Measurements from ENCODE around the gene DOCK8. TPM values are rescaled to one million over a fixed set of nuclear protein-coding genes. Genes with fewer than 3 reads are reported as not detected.

DOCK8 gene
- total and polyA plus RNA-seq, 3 experiments from 2014 or later: 71.6 to 141 (median 136) TPM

- Histone ChIP-seq H3K9me3 (ENCODE audit: low read length) (no peaks in the 10 kb centered on the region), H3K36me3 (ENCODE audit: insufficient read depth, low read length) (no peaks in the 10 kb centered on the region), H3K27me3 (ENCODE audit: insufficient read depth, low read length, poor library complexity, severe bottlenecking) (no peaks in the 10 kb centered on the region), H3K27ac (ENCODE audit: low read depth, low read length) (no peak overlapping the region), H3K4me1 (ENCODE audit: insufficient read depth, low read length) (no peaks in the 10 kb centered on the region), H3K4me3 (ENCODE audit: low read length) (no peak overlapping the region)
- Mint-ChIP-seq H3K4me1 (no peaks in the 10 kb centered on the region), H3K9me3 (no peaks in the 10 kb centered on the region), H3K4me3 (no peak overlapping the region), H3K27ac (no peak overlapping the region), H3K36me3 (no peaks in the 10 kb centered on the region), H3K27me3 (peaks cover 14 to 46% of the 10 kb centered on the region in 2 donors)
- no peak for DNase-seq
- ChIA-PET POLR2A (no interaction called here), CTCF (interaction anchor here (1.2 kb wide), 1 partner anchor 9 kb away, joined by 3 read pairs; the partner anchor contains the start of gene KANK1)
Measured at GRCh38 chr9:495739-496138, 281.1 kb downstream of the DOCK8 start.

DNA sequence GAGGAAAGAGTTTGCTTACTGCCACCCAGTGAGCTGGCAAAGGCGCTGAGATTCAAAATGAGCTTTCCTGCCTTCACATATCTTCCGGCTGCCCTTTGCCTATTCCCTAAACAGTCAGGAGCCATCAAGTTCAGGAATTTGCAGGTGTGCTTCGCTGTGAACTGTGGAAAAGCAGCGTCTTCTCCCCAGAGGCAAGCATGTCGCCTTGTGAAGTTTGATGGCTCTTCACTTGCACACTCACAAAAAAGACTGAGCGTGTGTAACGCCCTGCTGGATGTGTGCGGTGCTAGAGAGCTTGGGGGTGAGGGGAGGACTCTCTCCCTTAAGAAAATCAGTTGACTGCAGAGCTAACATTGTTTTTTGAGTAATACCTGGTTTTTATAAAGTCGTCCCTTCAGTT, 288.7 kb downstream of the DOCK8 start:
- peaks cover 3% of the 10 kb centered on the region for H3K27me3 ChIP-seq (ENCODE audit: insufficient read depth, low read length, poor library complexity, severe bottlenecking)
- H3K9me3 ChIP-seq (ENCODE audit: low read length): no peaks in the 10 kb centered on the region
- peak overlapping the region; percentile 77 for H3K4me3 ChIP-seq (ENCODE audit: low read length)
- no peak overlapping the region for H3K27ac ChIP-seq (ENCODE audit: low read depth, low read length)
- Mint-ChIP-seq H3K4me1 (peaks cover 10 to 21% (median 10%) of the 10 kb centered on the region in 3 donors), H3K27ac (peak overlapping the region in 2 of 8 donors; percentile 25 to 74), H3K36me3 (peaks cover 0 to 1% (median 0%) of the 10 kb centered on the region in 3 donors), H3K9me3 (no peaks in the 10 kb centered on the region), H3K27me3 (peaks cover 17 to 27% of the 10 kb centered on the region in 2 donors), H3K4me3 (peak overlapping the region; percentile 74 to 93 (median 85))
- peak in 1 of 5 donors; percentile 15 for DNase-seq
- ChIA-PET POLR2A (interaction anchor here (0.8 kb wide), 1 partner anchor 33 kb away, joined by 3 read pairs; no protein-coding TSS in a partner anchor), CTCF (interaction anchor here (1.1 to 1.7 kb wide), 3 partner anchors 12 to 33 kb away, joined by 3 to 6 read pairs (median 6); no protein-coding TSS in a partner anchor)
- H3K4me1 ChIP-seq (ENCODE audit: insufficient read depth, low read length): peaks cover 10% of the 10 kb centered on the region
- H3K36me3 ChIP-seq (ENCODE audit: insufficient read depth, low read length): no peaks in the 10 kb centered on the region

DNA sequence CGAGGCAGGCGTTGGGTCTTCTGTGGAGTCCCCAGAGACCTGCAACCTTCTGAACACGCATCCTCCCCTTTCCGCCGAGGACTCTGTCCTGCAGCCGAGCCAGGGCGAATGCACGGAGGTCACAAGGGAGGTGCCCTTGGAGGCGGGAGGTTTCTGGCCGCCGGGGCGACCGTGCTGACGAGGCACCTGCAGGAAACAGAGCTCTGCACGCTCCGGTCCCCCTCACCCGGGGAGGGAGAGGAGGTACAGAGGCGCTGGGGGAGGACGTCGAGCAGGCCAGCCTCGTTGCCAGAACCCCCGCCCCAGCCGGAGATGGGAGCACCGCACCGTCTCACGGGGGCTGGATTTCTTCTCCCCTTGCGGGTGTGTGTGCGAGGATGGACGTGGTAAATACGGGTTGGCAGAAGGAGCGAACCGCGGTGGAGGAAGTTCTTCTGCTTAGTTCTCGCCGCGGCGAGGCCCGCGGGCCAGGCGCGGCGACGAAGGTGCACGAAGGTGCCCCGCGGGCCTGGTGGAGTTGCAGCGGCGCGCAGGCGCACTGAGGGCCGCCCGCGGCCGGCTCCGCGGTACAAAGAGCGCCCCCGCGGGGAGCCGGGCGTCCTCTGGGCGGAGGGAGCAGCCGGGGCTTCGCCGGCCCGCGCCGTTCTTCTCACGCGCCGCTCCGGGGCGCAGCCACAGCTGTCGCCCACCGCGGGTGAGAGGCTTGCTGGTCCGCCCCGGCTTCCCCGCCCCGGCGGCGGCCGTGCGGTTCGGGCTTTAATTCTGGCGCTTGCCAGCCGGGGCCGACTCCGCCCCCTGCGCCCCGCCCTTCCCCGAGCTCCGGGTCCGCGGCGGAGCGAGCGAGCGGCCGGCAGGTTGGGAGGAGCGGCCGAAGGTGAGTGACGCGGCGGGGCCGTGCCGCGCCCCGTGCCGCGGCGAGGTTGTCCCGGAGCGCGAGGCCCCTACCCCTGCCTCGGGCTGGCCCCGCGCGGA, 289.5 kb downstream of the DOCK8 start, which contains the start of gene KANK1:
TSS of gene KANK1 (plus strand) at position 815 of the 972 bp plus-strand sequence.
- peaks cover 0 to 1% (median 0%) of the 10 kb centered on the region in 3 donors for H3K36me3 Mint-ChIP-seq
- peak; percentile 60 to 83 (median 78) for DNase-seq
- peak within 1 kb of the TSS; percentile 74 to 93 (median 85) for H3K4me3 Mint-ChIP-seq
- H3K27ac ChIP-seq (ENCODE audit: low read depth, low read length): no peak within 1 kb of the TSS
- no peaks in the 10 kb centered on the region for H3K9me3 ChIP-seq (ENCODE audit: low read length)
- H3K27ac Mint-ChIP-seq: peak within 1 kb of the TSS in 7 of 8 donors; percentile 25 to 89 (median 72)
- H3K36me3 ChIP-seq (ENCODE audit: insufficient read depth, low read length): no peaks in the 10 kb centered on the region
- H3K4me3 ChIP-seq (ENCODE audit: low read length): peak within 1 kb of the TSS; percentile 77
- H3K4me1 ChIP-seq (ENCODE audit: insufficient read depth, low read length): peaks cover 10% of the 10 kb centered on the region
- H3K27me3 ChIP-seq (ENCODE audit: insufficient read depth, low read length, poor library complexity, severe bottlenecking): peaks cover 3% of the 10 kb centered on the region
- H3K4me1 Mint-ChIP-seq: peaks cover 10 to 21% (median 10%) of the 10 kb centered on the region in 3 donors
- CTCF ChIA-PET: interaction anchor here (0.6 to 1.7 kb wide), 7 partner anchors 8 to 492 kb away, joined by 3 to 6 read pairs (median 3); no protein-coding TSS in a partner anchor
- POLR2A ChIA-PET: interaction anchor here (0.8 kb wide), 1 partner anchor 33 kb away, joined by 3 read pairs; no protein-coding TSS in a partner anchor
- peaks cover 17 to 24% of the 10 kb centered on the region in 2 donors for H3K27me3 Mint-ChIP-seq
- H3K9me3 Mint-ChIP-seq: no peaks in the 10 kb centered on the region

GRCh38 chr9:504921-505740, 290.5 kb downstream of the DOCK8 start:
- no peaks in the 10 kb centered on the region for H3K9me3 ChIP-seq (ENCODE audit: low read length)
- peaks cover 3% of the 10 kb centered on the region for H3K27me3 ChIP-seq (ENCODE audit: insufficient read depth, low read length, poor library complexity, severe bottlenecking)
- Mint-ChIP-seq H3K36me3 (peaks cover 0 to 1% (median 0%) of the 10 kb centered on the region in 3 donors), H3K4me1 (peaks cover 10 to 21% (median 10%) of the 10 kb centered on the region in 3 donors), H3K4me3 (peak overlapping the region; percentile 32 to 85 (median 73)), H3K27ac (no peak overlapping the region), H3K9me3 (no peaks in the 10 kb centered on the region), H3K27me3 (peaks cover 15 to 18% of the 10 kb centered on the region in 2 donors)
- DNase-seq: peak in 3 of 5 donors; percentile 1 to 11 (median 7)
- H3K4me1 ChIP-seq (ENCODE audit: insufficient read depth, low read length): peaks cover 10% of the 10 kb centered on the region
- H3K4me3 ChIP-seq (ENCODE audit: low read length): peak overlapping the region; percentile 39
- no peaks in the 10 kb centered on the region for H3K36me3 ChIP-seq (ENCODE audit: insufficient read depth, low read length)
- ChIA-PET POLR2A (interaction anchor here (0.8 kb wide), 1 partner anchor 10 kb away, joined by 3 read pairs; no protein-coding TSS in a partner anchor), CTCF (interaction anchor here (0.7 to 1.1 kb wide), 5 partner anchors 9 to 46 kb away, joined by 3 to 5 read pairs (median 3); no protein-coding TSS in a partner anchor)
- no peak overlapping the region for H3K27ac ChIP-seq (ENCODE audit: low read depth, low read length)

GRCh38 chr9:505741-506059, 291.0 kb downstream of the DOCK8 start:
- POLR2A ChIA-PET: interaction anchor here (0.8 kb wide), 1 partner anchor 10 kb away, joined by 3 read pairs; no protein-coding TSS in a partner anchor
- peak overlapping the region; percentile 39 for H3K4me3 ChIP-seq (ENCODE audit: low read length)
- H3K27ac Mint-ChIP-seq: no peak overlapping the region
- H3K4me1 Mint-ChIP-seq: peaks cover 10 to 21% (median 10%) of the 10 kb centered on the region in 3 donors
- H3K27me3 Mint-ChIP-seq: peaks cover 13 to 15% of the 10 kb centered on the region in 2 donors
- no peaks in the 10 kb centered on the region for H3K36me3 ChIP-seq (ENCODE audit: insufficient read depth, low read length)
- peak overlapping the region; percentile 32 to 85 (median 73) for H3K4me3 Mint-ChIP-seq
- H3K4me1 ChIP-seq (ENCODE audit: insufficient read depth, low read length): peaks cover 10% of the 10 kb centered on the region
- CTCF ChIA-PET: interaction anchor here (0.7 to 0.9 kb wide), 2 partner anchors 11 to 46 kb away, joined by 3 read pairs; no protein-coding TSS in a partner anchor
- no peak overlapping the region for H3K27ac ChIP-seq (ENCODE audit: low read depth, low read length)
- no peaks in the 10 kb centered on the region for H3K9me3 Mint-ChIP-seq
- peaks cover 0 to 1% (median 0%) of the 10 kb centered on the region in 3 donors for H3K36me3 Mint-ChIP-seq
- H3K9me3 ChIP-seq (ENCODE audit: low read length): no peaks in the 10 kb centered on the region
- H3K27me3 ChIP-seq (ENCODE audit: insufficient read depth, low read length, poor library complexity, severe bottlenecking): peaks cover 3% of the 10 kb centered on the region
- DNase-seq: no peak

DNA sequence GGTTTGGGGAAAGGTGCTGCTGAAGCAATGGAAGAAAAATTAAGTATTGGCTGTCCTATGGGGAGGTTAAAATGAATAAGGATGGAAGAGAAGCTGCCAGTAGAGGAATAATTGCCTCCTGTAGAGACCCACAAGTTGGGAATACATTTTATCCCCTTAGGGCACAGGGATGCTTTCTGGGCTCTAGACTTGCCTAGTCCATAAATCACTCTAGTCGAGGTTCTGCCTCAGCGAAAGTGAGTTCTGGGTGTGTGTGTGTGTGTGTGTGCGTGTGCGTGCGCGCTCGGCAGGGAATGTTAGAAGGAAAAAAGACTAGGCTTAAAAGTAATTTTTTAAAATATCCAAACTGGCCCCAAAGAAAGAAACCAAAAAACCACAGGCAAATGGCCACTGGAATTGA, 291.6 kb downstream of the DOCK8 start:
- CTCF ChIA-PET: interaction anchor here (0.7 to 0.9 kb wide), 2 partner anchors 10 to 45 kb away, joined by 3 read pairs; no protein-coding TSS in a partner anchor

DNA sequence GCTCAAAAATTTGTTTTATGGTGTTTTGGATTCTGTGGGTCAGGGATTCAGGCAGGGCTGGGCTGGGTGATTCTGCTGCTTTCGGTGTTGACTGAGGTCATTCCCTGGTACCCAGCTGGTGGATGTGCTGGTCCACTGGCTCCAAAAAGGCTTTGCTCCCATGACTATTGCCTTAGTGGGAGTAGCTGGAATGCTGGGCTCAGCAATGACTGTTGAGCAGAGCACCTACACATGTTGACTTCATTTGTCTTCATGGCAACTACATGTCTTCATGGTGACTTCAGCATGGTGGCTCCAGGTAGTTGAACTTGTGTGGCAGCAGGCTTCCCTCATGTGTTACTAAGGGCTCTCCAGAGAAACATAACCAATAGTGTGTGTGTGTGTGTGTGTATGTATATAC, 297.2 kb downstream of the DOCK8 start:
- Mint-ChIP-seq H3K27me3 (peaks cover 0 to 6% of the 10 kb centered on the region in 2 donors), H3K9me3 (peaks cover 0 to 6% (median 0%) of the 10 kb centered on the region in 5 donors), H3K36me3 (peaks cover 0 to 5% (median 0%) of the 10 kb centered on the region in 3 donors), H3K4me3 (no peak overlapping the region), H3K4me1 (peaks cover 20 to 25% (median 24%) of the 10 kb centered on the region in 3 donors), H3K27ac (peak overlapping the region in 2 of 8 donors; percentile 48 to 78)
- Histone ChIP-seq H3K9me3 (ENCODE audit: low read length) (no peaks in the 10 kb centered on the region), H3K4me3 (ENCODE audit: low read length) (no peak overlapping the region), H3K27ac (ENCODE audit: low read depth, low read length) (no peak overlapping the region), H3K36me3 (ENCODE audit: insufficient read depth, low read length) (no peaks in the 10 kb centered on the region), H3K4me1 (ENCODE audit: insufficient read depth, low read length) (peaks cover 18% of the 10 kb centered on the region), H3K27me3 (ENCODE audit: insufficient read depth, low read length, poor library complexity, severe bottlenecking) (no peaks in the 10 kb centered on the region)
- ChIA-PET POLR2A (no interaction called here), CTCF (no interaction called here)
- DNase-seq: no peak

More for the DNA sequence above, 291.6 kb downstream of the DOCK8 start:
- POLR2A ChIA-PET: interaction anchor here (0.8 kb wide), 1 partner anchor 9 kb away, joined by 3 read pairs; no protein-coding TSS in a partner anchor
- H3K36me3 Mint-ChIP-seq: peaks cover 0 to 1% (median 0%) of the 10 kb centered on the region in 3 donors
- no peak overlapping the region for H3K4me3 ChIP-seq (ENCODE audit: low read length)
- H3K27ac ChIP-seq (ENCODE audit: low read depth, low read length): no peak overlapping the region
- no peaks in the 10 kb centered on the region for H3K9me3 ChIP-seq (ENCODE audit: low read length)
- H3K9me3 Mint-ChIP-seq: no peaks in the 10 kb centered on the region
- DNase-seq: no peak
- peaks cover 10 to 21% (median 10%) of the 10 kb centered on the region in 3 donors for H3K4me1 Mint-ChIP-seq
- no peaks in the 10 kb centered on the region for H3K36me3 ChIP-seq (ENCODE audit: insufficient read depth, low read length)
- H3K27ac Mint-ChIP-seq: no peak overlapping the region
- H3K4me1 ChIP-seq (ENCODE audit: insufficient read depth, low read length): peaks cover 10% of the 10 kb centered on the region
- peaks cover 3% of the 10 kb centered on the region for H3K27me3 ChIP-seq (ENCODE audit: insufficient read depth, low read length, poor library complexity, severe bottlenecking)
- peaks cover 7 to 15% of the 10 kb centered on the region in 2 donors for H3K27me3 Mint-ChIP-seq
- peak overlapping the region in 6 of 7 donors; percentile 32 to 81 (median 72) for H3K4me3 Mint-ChIP-seq

All from CD8-positive, alpha-beta memory T cell (primary cell).